Subcutaneous adipose tissue (tissue), 4 donors: ENCODE results near the gene ZNF148. TPM values are rescaled to one million over a fixed set of nuclear protein-coding genes. Genes with fewer than 3 reads are reported as not detected.

Experiments
- CTCF ChIP-seq: fragments of 450-650 bp; IDR thresholded peaks from one replicate; pipeline ENCODE4 v1.5.1; 2016; ENCODE audit warnings: low read depth, mild to moderate bottlenecking, control low read depth, antibody characterized with exemption, moderate library complexity
- total RNA-seq, 4 donors: library from RNA; depleted of rRNA; stranded (reverse); fragments of >200 nt; gene quantifications; one replicate each; pipeline ENCODE4 v1.1.0, GENCODE V29; 2016

ZNF148 gene
- total RNA-seq, 4 donors from 2014 or later, result 22.6 to 38.2 (median 28.6) TPM

GRCh38 chr3:125349055-125349454 is 26.1 kb downstream of the ZNF148 start:
- no peak for TF ChIP-seq CTCF

GRCh38 chr3:125340121-125340520 is 35.0 kb downstream of the ZNF148 start:
- TF ChIP-seq CTCF, result no peak

GRCh38 chr3:125337506-125337905 is 37.6 kb downstream of the ZNF148 start:
- TF ChIP-seq CTCF, result no peak

GRCh38 chr3:125334675-125335560 is 40.2 kb downstream of the ZNF148 start:
- TF ChIP-seq CTCF, result no peak

- no peak for TF ChIP-seq CTCF
These were observed 42.6 kb downstream of the ZNF148 start for GRCh38 chr3:125332504-125332903.

GRCh38 chr3:125331243-125331642 is 43.9 kb downstream of the ZNF148 start:
- TF ChIP-seq CTCF, result no peak

GRCh38 chr3:125326957-125327356 is 48.2 kb downstream of the ZNF148 start:
- TF ChIP-seq CTCF, result no peak
